Right lung (tissue), 5 donors: ENCODE data around the gene SLC5A12. TPM values are rescaled to one million over a fixed set of nuclear protein-coding genes. Genes with fewer than 3 reads are reported as not detected.
A peak's percentile ranks its signal among the peaks of the same experiment; 100 is the strongest.
"Not testable (repeated sequence)": the region's sequence is repeated elsewhere in the genome, so short reads cannot be mapped to it uniquely, and the experiment has no call there.

ENCODE experiments used
- DNase-seq, 2 donors: peaks; one replicate each; pipeline ENCODE4 v3.0.0-alpha.2; 2013
- polyA plus RNA-seq, 5 donors: library from polyadenylated mRNA; unstranded; fragments of 120-200 nt; gene quantifications; one replicate each; pipeline versions ENCODE4 v1.2.1 to v1.2.3, GENCODE V29; 2013; ENCODE audit warnings: inconsistent platforms in 1 of 5, low replicate concordance in 1 of 5; ENCODE audit not compliant: insufficient read length in 5 of 5, insufficient read depth in 1 of 5

Gene SLC5A12
- polyA plus RNA-seq, 5 donors, result 0.10 to 0.21 (median 0.14) TPM

GRCh38 chr11:26662916-26663315, 58.9 kb downstream of the SLC5A12 start:
- DNase-seq, result no peak

- no peak for DNase-seq
These were observed 66.6 kb downstream of the SLC5A12 start for GRCh38 chr11:26655287-26655686.

GRCh38 chr11:26651916-26652315, 69.9 kb downstream of the SLC5A12 start:
- no peak for DNase-seq

GRCh38 chr11:26649884-26650283, 72.0 kb downstream of the SLC5A12 start:
- DNase-seq, result peak; percentile 43 to 47

GRCh38 chr11:26643314-26643713, 78.5 kb downstream of the SLC5A12 start:
- DNase-seq, result not testable (repeated sequence)

GRCh38 chr11:26632691-26633159, 89.1 kb downstream of the SLC5A12 start:
- DNase-seq, result no peak

GRCh38 chr11:26626346-26626745, 95.5 kb downstream of the SLC5A12 start:
- no peak for DNase-seq

- no peak for DNase-seq
These were observed 98.7 kb downstream of the SLC5A12 start for GRCh38 chr11:26623076-26623659.

GRCh38 chr11:26622181-26622580, 99.7 kb downstream of the SLC5A12 start:
- DNase-seq, result no peak

GRCh38 chr11:26621132-26621531, 100.7 kb downstream of the SLC5A12 start:
- DNase-seq, result no peak

GRCh38 chr11:26620282-26621045, 101.4 kb downstream of the SLC5A12 start:
- DNase-seq, result no peak

GRCh38 chr11:26618441-26618840, 103.4 kb downstream of the SLC5A12 start:
- DNase-seq, result no peak

Other genes starting within 250 kb of the SLC5A12 start
- gene MUC15, start 149.8 kb downstream of the SLC5A12 start, polyA plus RNA-seq, result 1 to 10 TPM in 4 of 5 donors, under 1 TPM in 1; 0.80 to 1.8 (median 1.4) TPM